Motor neuron (in vitro differentiated cells): Measurements from ENCODE around the gene MACROD2. TPM values are rescaled to one million over a fixed set of nuclear protein-coding genes. Genes with fewer than 3 reads are reported as not detected.
A peak's percentile ranks its signal among the peaks of the same experiment; 100 is the strongest.
"Not testable (repeated sequence)": the region's sequence is repeated elsewhere in the genome, so short reads cannot be mapped to it uniquely, and the experiment has no call there.

ENCODE experiments used
- ATAC-seq, 8 experiments: fragments of 200-7000 bp; cut with Tn5 transposase; replicated peaks in 6 of 8; 2 replicates each; pipeline ENCODE4 v1.8.0; 2021; ENCODE audit warnings: mild to moderate bottlenecking in 8 of 8, moderate library complexity in 8 of 8
- H3K27ac ChIP-seq, 2 donors: fragments of 250-450 bp; sonication (Bioruptor Pico); 2 replicates each; pipeline ENCODE4 v1.9.0; 2021; ENCODE audit warnings: antibody characterized with exemption in 2 of 2, mild to moderate bottlenecking in 2 of 2, moderate library complexity in 1 of 2
- H3K4me1 ChIP-seq, 2 donors: fragments of 250-450 bp; sonication (Bioruptor Pico); replicated peaks in 1 of 2; 2 replicates each; pipeline ENCODE4 v1.6.1; 2021; ENCODE audit warnings: antibody characterized with exemption in 2 of 2, mild to moderate bottlenecking in 2 of 2, moderate library complexity in 1 of 2
- H3K4me3 ChIP-seq, 5 donors: fragments of 250-450 bp; sonication (Bioruptor Pico); 2 replicates each; pipeline ENCODE4 v1.9.0; 2021; ENCODE audit warnings: antibody characterized with exemption in 5 of 5, mild to moderate bottlenecking in 5 of 5, moderate library complexity in 4 of 5
- WGBS, 10 experiments: fragments of 450-650 bp; shearing (Covaris generic); methylation state at CpG; one replicate each; pipeline ENCODE4 v1.0.0; 2022; 5-methylcytosine and 5-hydroxymethylcytosine counted together
- in situ Hi-C, 9 experiments: fragments of 400-800 bp; cut with MboI; loops; one replicate each; pipeline ENCODE4 v1.15.0; 2021; ENCODE audit warnings: low sequenced_read_pairs in 9 of 9, low pct_unique_long_range_greater_than_20kb in 2 of 9; ENCODE audit not compliant: unreplicated experiment in 9 of 9
- total RNA-seq, 8 experiments: library from RNA; unstranded; fragments of 300-600 nt; gene quantifications; 2 replicates each; pipeline versions ENCODE4 v1.2.3 to v1.2.4, GENCODE V29; 2022

Gene MACROD2
- total RNA-seq, 8 experiments from 2014 or later: 4.3 to 24.9 (median 10.4) TPM

DNA sequence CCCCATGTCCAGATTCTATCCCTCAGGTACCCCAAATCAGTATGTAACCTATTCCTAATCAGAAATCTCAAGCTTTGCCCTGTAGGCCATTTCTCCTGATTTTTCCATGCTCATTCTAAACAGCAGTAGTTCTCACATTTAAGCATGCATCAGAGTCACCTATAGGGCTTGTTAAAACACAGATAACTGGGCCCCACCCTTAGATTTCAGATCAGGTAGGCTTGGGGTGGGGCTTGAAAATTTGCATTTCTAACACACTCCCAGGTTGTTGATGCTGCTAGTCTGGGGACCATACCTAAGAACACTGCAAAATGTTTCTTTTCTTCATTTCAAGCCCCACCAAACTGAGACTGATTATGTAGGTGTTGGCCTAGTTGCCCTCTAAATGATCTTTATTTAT, 963.3 kb downstream of the MACROD2 start:
- in situ Hi-C loops: no loop called here
- H3K4me1 ChIP-seq: no peaks in the 10 kb centered on the region
- no peak overlapping the region for H3K4me3 ChIP-seq
- ATAC-seq: no peak
- H3K27ac ChIP-seq: no peak overlapping the region

DNA sequence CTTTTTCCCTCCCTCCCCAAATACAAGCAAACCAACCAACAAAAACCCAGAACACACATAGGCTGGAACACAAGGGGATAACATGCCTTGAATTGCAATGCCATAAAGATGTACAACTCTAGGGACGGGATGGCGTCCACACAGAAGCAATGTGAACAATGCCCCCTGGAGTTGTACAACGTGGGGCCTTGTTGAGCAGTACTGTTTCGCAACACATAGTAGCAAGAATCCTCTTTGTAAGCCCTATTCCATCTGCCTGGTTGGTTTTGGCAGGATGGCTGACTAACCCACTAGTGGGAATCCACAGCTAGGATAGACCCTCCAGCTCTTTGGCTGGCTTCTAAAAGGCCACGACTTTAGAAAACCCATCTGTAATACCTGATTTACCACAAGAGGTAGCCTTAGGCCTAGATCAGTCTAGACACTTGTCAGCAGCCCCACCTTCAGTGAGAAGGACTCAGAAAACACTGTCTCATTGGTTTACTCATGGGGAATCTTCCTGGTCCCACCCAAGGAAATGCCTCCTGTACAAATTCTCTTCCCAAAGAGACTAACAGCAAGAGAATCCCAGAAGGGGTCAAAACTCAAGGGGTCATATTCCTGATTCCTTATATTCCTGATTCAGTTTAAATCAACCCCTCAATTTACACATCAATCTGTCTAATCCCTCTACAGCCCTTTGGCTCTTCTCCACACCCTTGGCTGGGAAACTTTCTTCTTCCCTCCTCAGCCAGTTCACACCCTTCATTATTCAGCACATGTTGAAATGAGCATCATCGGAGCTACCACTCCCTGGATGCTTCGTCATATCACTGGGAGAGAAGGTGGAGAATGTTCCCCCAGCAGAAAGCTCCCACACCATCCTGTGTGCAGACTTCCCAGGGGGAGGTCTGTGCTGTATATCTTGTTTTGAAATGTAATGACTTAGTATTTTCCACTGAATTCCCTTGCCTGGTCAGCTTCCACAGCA, 964.5 kb downstream of the MACROD2 start:
- peak in 5 of 8 experiments; percentile 27 to 93 (median 91) for ATAC-seq
- Histone ChIP-seq H3K4me3 (no peak overlapping the region), H3K27ac (no peak overlapping the region), H3K4me1 (no peaks in the 10 kb centered on the region)
- 0 to 100% (median 75%) methylated on average over 1 to 7 of the region's 7 CpGs; no CpG with 5 or more reads in 2 of the 10 experiments for WGBS, 10 experiments
- in situ Hi-C loops: no loop called here

DNA sequence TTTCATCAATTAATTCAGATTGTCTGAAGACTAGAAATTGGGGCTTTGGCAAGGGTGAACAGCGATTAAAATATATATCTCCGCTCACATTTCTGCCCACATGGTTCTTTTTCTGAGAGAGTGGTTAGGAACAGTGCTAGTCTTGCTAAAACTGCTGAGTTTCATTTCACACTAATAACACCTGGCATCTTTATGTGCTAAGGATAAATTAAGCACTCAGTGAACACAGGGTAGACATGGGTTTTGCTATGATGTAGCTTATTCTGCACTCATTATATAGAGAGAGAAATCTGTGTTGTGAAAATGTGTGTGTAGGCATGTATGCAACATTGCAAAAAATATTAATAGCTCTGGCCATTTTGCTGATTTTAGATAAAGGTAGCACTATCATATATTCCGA, 965.5 kb downstream of the MACROD2 start:
- Histone ChIP-seq H3K4me3 (no peak overlapping the region), H3K27ac (no peak overlapping the region), H3K4me1 (no peaks in the 10 kb centered on the region)
- 82 to 100% (median 100%) methylated on average over 1 to 3 of the region's 3 CpGs for WGBS, 10 experiments
- in situ Hi-C loops: no loop called here
- ATAC-seq: no peak

DNA sequence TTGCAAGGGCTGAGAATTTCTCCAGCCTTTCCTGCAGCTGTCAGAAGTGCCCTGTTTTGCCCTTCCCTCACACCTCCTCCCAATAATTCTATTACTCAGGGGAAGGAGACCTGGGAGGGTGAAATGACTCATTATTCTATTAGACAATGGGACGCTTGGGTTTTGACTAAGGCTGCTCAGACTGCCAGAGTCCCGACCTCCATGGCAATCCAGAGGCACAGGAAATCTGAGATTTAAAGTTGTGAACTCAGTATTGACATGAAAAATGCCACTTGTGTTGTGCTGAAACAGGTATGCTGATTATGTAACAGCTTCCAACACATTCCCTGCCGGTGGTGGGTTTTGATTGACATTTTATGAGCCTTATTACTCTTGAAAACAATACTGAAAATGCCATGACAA, 967.9 kb downstream of the MACROD2 start:
- H3K27ac ChIP-seq: no peak overlapping the region
- H3K4me3 ChIP-seq: no peak overlapping the region
- in situ Hi-C loops: no loop called here
- no peaks in the 10 kb centered on the region for H3K4me1 ChIP-seq
- 0 to 80% (median 7%) methylated on average over 1 to 3 of the region's 3 CpGs; no CpG with 5 or more reads in 3 of the 10 experiments for WGBS, 10 experiments
- peak in 5 of 8 experiments; percentile 19 to 66 (median 38) for ATAC-seq

DNA sequence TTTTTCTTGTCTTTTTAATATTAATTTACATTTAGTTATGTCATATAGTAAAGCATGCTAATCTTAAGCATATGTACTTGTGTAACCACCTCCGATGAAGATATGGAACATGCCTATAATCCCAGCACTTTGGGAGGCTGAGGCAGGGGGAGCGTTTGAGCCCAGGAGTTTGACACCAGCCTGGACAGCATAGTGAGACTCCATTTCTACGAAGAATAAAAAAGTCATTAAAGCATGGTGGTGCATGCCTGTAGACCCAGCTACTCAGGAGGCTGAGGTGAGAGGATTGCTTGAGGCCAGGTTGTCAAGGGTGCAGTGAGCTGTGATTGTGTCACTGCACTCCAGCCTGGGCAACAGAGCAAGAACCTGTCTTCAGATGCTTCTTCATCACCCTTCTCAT, 970.9 kb downstream of the MACROD2 start:
- Histone ChIP-seq H3K27ac (no peak overlapping the region), H3K4me1 (no peaks in the 10 kb centered on the region), H3K4me3 (no peak overlapping the region)
- in situ Hi-C loops: no loop called here
- no peak for ATAC-seq
- WGBS, 10 experiments: 53 to 100% (median 95%) methylated on average over 1 to 3 of the region's 3 CpGs; no CpG with 5 or more reads in 2 of the 10 experiments

DNA sequence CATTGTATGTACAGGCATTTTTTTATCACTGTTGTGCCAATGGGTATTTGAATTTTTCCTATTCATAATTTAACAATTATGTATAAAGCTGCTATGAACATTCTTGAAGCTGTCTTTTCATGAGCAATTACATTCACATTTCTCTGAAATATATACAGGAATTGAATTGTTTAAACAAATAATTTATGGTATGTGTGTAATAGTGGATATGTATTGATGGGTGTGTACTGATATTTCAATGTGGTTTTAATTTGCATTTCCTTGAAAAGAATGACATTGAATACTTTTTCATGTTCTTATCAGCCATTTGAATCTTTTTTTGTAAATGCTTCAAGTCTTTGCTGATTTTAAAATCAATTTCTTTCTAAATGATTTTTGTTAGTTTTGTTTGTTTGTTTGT, 971.5 kb downstream of the MACROD2 start:
- Histone ChIP-seq H3K4me1 (no peaks in the 10 kb centered on the region), H3K4me3 (no peak overlapping the region), H3K27ac (no peak overlapping the region)
- peak in 3 of 8 experiments; percentile 40 to 78 (median 51) for ATAC-seq
- in situ Hi-C loops: no loop called here

DNA sequence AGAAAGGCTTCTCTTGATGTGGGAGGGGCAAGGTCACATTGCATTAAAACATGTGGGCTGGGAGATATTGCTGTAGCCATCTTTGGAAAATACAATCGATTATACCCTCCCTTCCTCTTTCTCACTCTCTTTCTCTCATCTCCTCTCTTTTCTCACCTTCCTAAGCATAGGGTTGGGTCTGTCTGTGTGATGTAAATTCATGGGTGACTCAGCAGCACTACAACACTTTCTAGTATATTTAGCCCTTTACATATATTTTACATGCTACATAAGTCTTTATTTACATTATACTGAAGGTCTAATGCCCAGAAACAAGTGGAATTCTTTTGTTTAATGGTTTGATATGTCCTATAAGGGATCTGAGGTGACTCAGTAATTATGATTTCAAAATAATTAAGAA, 976.9 kb downstream of the MACROD2 start:
- no peaks in the 10 kb centered on the region for H3K4me1 ChIP-seq
- WGBS, 10 experiments: 0 to 100% (median 80%) methylated on average over 1 of the region's 1 CpG; no CpG with 5 or more reads in 5 of the 10 experiments
- H3K4me3 ChIP-seq: no peak overlapping the region
- H3K27ac ChIP-seq: no peak overlapping the region
- in situ Hi-C loops: no loop called here
- ATAC-seq: peak in 3 of 8 experiments; percentile 44 to 87 (median 71)

DNA sequence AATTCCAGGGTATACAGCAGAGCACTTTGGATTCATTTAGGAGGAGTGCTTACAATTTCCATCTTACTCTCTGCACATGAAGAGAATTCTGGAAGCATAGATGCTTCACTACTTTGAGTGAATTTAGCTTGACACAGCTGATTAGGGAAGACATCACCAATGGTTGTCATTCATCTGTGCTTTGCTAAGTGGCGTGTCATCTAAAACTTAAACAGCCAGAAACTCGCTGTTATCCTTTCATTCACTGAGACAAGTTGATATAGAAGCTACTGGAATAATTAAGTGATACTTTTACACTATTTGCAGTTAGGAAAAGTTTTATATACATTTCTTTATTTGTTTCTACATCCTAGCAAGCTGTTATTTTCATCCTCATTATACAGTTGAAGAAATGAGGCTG, 977.4 kb downstream of the MACROD2 start:
- WGBS, 10 experiments: 76 to 100% (median 86%) methylated on average over 1 to 2 of the region's 2 CpGs; no CpG with 5 or more reads in 2 of the 10 experiments
- Histone ChIP-seq H3K4me1 (no peaks in the 10 kb centered on the region), H3K4me3 (no peak overlapping the region), H3K27ac (no peak overlapping the region)
- in situ Hi-C loops: no loop called here
- ATAC-seq: no peak

DNA sequence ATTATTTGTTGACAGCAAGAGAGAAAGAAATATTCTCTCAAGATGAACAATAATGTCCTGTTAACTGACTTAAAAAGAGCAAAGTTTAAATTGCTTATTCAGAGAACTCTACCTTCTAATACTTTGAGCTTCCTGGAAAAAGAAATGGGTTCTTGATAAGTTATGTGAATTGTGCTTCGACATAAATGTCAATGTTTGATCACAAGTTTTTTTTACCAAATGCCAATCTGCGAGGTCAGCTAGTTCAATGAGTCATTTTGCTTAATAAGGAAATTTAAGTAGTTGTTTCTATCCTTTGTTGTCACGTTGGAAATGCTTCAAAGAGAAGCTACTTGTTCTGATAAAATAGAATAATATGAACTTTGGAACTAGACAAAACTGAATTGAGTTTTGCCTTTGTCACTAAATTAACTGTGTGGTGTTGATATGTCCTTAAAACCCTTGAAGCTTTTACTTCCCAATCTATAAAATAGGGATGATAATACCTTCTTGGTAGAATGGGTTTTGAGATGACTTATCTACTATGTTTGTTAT, 984.2 kb downstream of the MACROD2 start:
- H3K27ac ChIP-seq: no peak overlapping the region
- ATAC-seq: peak in 2 of 8 experiments; percentile 36 to 73
- in situ Hi-C loops: no loop called here
- H3K4me1 ChIP-seq: no peaks in the 10 kb centered on the region
- 5 to 100% (median 67%) methylated on average over 1 to 3 of the region's 3 CpGs for WGBS, 10 experiments
- H3K4me3 ChIP-seq: no peak overlapping the region

DNA sequence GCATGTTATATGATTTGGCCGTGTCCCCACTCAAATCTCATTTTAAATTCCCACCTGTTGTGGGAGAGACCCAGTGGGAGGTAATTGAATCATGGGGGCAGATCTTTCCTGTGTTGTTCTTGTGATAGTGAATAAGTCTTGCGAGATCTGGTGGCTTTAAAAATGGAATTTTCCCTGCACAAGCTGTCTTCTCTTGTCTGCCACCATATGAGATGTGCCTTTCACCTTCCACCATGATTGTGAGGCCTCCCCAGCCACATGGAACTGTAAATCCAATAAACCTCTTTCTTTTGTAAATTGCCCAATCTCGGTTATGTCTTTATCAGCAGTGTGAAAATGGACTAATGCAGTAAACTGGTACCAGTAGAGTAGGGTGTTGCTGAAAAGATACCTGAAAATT, 986.2 kb downstream of the MACROD2 start:
- in situ Hi-C loops, H3K4me1 ChIP-seq, H3K27ac ChIP-seq, ATAC-seq, H3K4me3 ChIP-seq: not testable (repeated sequence)
- 60 to 100% (median 89%) methylated on average over 1 to 3 of the region's 3 CpGs; no CpG with 5 or more reads in 4 of the 10 experiments for WGBS, 10 experiments

DNA sequence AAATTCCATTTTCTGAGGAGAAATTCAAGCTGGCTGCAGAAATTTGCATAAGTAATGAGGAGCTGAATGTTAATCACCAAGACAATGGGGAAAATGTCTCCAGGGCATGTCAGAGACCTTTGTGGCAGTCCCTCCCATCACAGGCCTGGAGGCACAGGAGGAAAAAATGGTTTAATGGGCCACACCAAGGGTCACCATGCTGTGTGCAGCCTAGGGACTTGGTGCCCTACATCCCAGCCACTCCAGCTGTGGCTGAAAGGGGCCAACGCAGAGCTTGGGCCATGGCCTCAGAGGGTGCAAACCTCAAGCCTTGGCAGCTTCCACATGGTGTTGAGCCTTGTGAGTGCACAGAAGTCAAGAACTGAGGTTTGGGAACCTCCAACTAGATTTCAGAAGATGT, 987.0 kb downstream of the MACROD2 start:
- H3K4me3 ChIP-seq, ATAC-seq, H3K4me1 ChIP-seq, H3K27ac ChIP-seq, in situ Hi-C loops: not testable (repeated sequence)
- WGBS, 10 experiments: no CpG with 5 or more reads among the region's 1 CpG

DNA sequence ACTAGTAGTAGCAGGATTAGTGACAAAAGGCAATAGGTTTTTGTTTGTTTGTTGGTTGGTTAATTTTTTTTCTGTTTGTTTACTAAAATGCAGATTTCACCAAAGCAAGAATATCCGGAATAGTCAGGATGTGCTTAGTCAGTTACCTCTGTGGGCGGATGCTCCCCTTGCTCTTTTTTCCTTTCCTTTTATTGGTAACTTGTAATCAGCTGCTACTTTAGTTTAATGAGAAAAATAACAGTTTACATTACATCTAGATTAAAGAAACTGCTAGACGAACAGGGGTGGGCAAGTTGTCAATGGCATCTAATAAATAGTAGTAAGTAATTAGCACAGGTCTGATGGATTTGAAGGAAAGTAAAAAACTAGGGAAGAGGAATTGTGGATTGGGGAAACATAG, 989.0 kb downstream of the MACROD2 start:
- ATAC-seq: no peak
- no peak overlapping the region for H3K27ac ChIP-seq
- H3K4me1 ChIP-seq: no peaks in the 10 kb centered on the region
- no peak overlapping the region for H3K4me3 ChIP-seq
- in situ Hi-C loops: no loop called here
- WGBS, 10 experiments: 17 to 95% (median 92%) methylated on average over 2 to 3 of the region's 3 CpGs

DNA sequence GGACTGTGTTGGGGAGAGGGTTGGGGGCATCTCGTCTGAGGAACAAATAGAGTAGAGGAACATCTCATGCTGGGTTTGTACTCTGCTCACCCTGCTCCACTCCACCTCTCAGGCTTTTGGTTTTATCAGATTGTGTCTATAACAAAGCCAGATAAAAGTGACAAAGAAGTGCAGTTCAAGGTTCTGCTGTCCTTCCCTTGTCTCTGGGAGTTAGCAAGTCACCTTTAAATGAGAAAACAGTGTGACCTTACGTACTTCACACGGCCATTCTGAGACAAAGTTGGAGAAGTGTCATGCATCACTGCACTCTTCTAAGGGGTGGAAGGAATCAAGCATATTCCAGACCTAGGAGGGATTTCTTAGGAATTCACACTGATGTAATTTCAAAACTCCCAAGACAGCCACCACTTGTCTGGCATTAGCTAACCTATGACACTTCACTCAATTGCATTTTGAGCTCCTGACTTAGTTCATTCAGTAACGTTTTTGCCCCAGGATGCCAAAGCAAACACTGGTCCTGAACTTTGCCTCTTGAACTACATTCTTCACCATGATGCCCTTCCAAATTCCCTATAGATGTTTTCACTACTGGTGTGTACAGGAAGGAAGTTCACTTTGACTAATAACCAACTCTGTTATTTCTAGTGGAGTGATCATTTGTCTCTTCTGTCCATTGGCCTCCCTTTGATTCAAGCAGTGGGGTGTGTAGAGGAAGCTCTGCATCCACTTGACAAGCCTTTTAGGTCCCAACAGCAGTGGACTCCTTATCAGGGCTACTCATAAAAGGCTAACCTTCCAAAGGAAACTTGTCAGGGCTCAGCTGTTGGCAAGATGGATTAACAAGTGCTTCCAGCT, 989.7 kb downstream of the MACROD2 start:
- no peak for ATAC-seq
- no peak overlapping the region for H3K4me3 ChIP-seq
- no peak overlapping the region for H3K27ac ChIP-seq
- in situ Hi-C loops: no loop called here
- H3K4me1 ChIP-seq: peaks cover 0 to 3% of the 10 kb centered on the region in 2 donors
- WGBS, 10 experiments: 39 to 100% (median 71%) methylated on average over 1 to 4 of the region's 4 CpGs; no CpG with 5 or more reads in 1 of the 10 experiments
